IMR-90 (cell line): ENCODE measurements around the gene DIP2C. TPM values are rescaled to one million over a fixed set of nuclear protein-coding genes. Genes with fewer than 3 reads are reported as not detected.

ENCODE experiments used
- ATAC-seq: fragments of 200-7000 bp; cut with Tn5 transposase; 2 replicates; pipeline ENCODE4 v1.9.1; 2020; ENCODE audit warnings: low read depth, mild to moderate bottlenecking, moderate library complexity
- BruUV-seq: library from RNA; stranded (reverse); fragments of 400-500 nt; replicated peaks from 2 replicates; lab custom pipeline; 2021; lab: Mats Ljungman, UMichigan
- CTCF ChIA-PET: fragments of 300-600 bp; formaldehyde crosslinking; extraction: SDS; loops from one replicate; lab custom pipeline; 2021; ENCODE audit warnings: antibody characterized with exemption; lab: Yijun Ruan, JAX
- POLR2A ChIA-PET: fragments of 300-600 bp; sonication (Branson Sonifier 250); formaldehyde crosslinking; loops from one replicate; lab custom pipeline; 2022; ENCODE audit warnings: antibody characterized with exemption; ENCODE audit not compliant: unreplicated experiment; lab: Charles Lee
- DNase-seq: peaks from one replicate; pipeline ENCODE4 v3.0.0; 2013
- H2AFZ ChIP-seq: replicated peaks from 2 replicates; pipeline ENCODE3; 2013; ENCODE audit warnings: low read length, mild to moderate bottlenecking; ENCODE audit not compliant: poor library complexity
- H2AK5ac ChIP-seq: 2 replicates; pipeline ENCODE4 v1.6.1; 2013; ENCODE audit warnings: low read depth, low read length, inconsistent platforms
- H2AK9ac ChIP-seq: replicated peaks from 2 replicates; pipeline ENCODE3; 2013; ENCODE audit warnings: mild to moderate bottlenecking, low read depth, low read length, moderate library complexity; ENCODE audit not compliant: poor library complexity
- H2BK120ac ChIP-seq: 2 replicates; pipeline ENCODE4 v1.6.1; 2013; ENCODE audit warnings: low read depth, low read length, inconsistent platforms
- H2BK15ac ChIP-seq: 3 replicates; pipeline ENCODE4 v1.6.1; 2013; ENCODE audit warnings: low read depth, low read length, inconsistent platforms
- H2BK20ac ChIP-seq: 2 replicates; pipeline ENCODE4 v1.6.1; 2013; ENCODE audit warnings: low read depth, mild to moderate bottlenecking, inconsistent platforms, low read length, moderate library complexity
- H2BK5ac ChIP-seq: 2 replicates; pipeline ENCODE4 v1.6.1; 2013; ENCODE audit warnings: mild to moderate bottlenecking, low read depth, low read length, inconsistent platforms; ENCODE audit not compliant: poor library complexity, severe bottlenecking
- H3K14ac ChIP-seq: replicated peaks from 2 replicates; pipeline ENCODE4 v1.6.1; 2013; ENCODE audit warnings: low read depth, low read length, inconsistent platforms
- H3K18ac ChIP-seq: 2 replicates; pipeline ENCODE4 v1.6.1; 2013; ENCODE audit warnings: low read depth, low read length, control low read depth
- H3K23ac ChIP-seq: 2 replicates; pipeline ENCODE4 v1.6.1; 2013; ENCODE audit warnings: low read depth, low read length, inconsistent platforms
- H3K27ac ChIP-seq: 2 replicates; pipeline ENCODE4 v1.5.1; 2013; ENCODE audit warnings: mild to moderate bottlenecking, control low read depth, low read length; ENCODE audit not compliant: insufficient read depth
- H3K27me3 ChIP-seq: 2 replicates; pipeline ENCODE4 v1.6.1; 2013; ENCODE audit warnings: low read length; ENCODE audit not compliant: control insufficient read depth, insufficient read depth
- H3K36me3 ChIP-seq: 2 replicates; pipeline ENCODE4 v1.6.1; 2013; ENCODE audit warnings: low read length, mixed read lengths; ENCODE audit not compliant: control insufficient read depth, insufficient read depth
- H3K4ac ChIP-seq: 2 replicates; pipeline ENCODE4 v1.6.1; 2013; ENCODE audit warnings: low read depth, low read length, inconsistent platforms
- H3K4me1 ChIP-seq: 2 replicates; pipeline ENCODE4 v1.6.1; 2013; ENCODE audit warnings: low read length, mixed read lengths; ENCODE audit not compliant: control insufficient read depth, insufficient read depth
- H3K4me2 ChIP-seq: 2 replicates; pipeline ENCODE4 v1.6.1; 2013; ENCODE audit warnings: low read depth, mild to moderate bottlenecking, control low read depth, low read length, moderate library complexity
- H3K4me3 ChIP-seq: 2 replicates; pipeline ENCODE4 v1.5.1; 2013; ENCODE audit warnings: low read depth, mild to moderate bottlenecking, control low read depth, low read length, moderate library complexity; ENCODE audit not compliant: insufficient read depth
- H3K56ac ChIP-seq: 2 replicates; pipeline ENCODE4 v1.6.1; 2013; ENCODE audit warnings: low read length, inconsistent platforms; ENCODE audit not compliant: insufficient read depth; ENCODE audit errors: extremely low read depth
- H3K79me1 ChIP-seq, 2 experiments: 2 replicates each; pipeline ENCODE4 v1.6.1; 2013; ENCODE audit warnings: low read length in 2 of 2, inconsistent platforms in 1 of 2, low read depth in 1 of 2
- H3K9ac ChIP-seq: 2 replicates; pipeline ENCODE4 v1.6.1; 2013; ENCODE audit warnings: low read depth, low read length, control low read depth
- H3K9me1 ChIP-seq: 2 replicates; pipeline ENCODE4 v1.6.1; 2013; ENCODE audit warnings: low read length, inconsistent platforms; ENCODE audit not compliant: insufficient read depth
- H3K9me3 ChIP-seq: 2 replicates; pipeline ENCODE4 v1.6.1; 2013; ENCODE audit warnings: low read length; ENCODE audit not compliant: control insufficient read depth, insufficient read depth
- H4K20me1 ChIP-seq: 2 replicates; pipeline ENCODE4 v1.6.1; 2013; ENCODE audit warnings: low read length, inconsistent platforms; ENCODE audit not compliant: insufficient read depth
- H4K5ac ChIP-seq: 2 replicates; pipeline ENCODE4 v1.6.1; 2013; ENCODE audit warnings: mild to moderate bottlenecking, low read depth, low read length, control low read depth
- H4K8ac ChIP-seq, 2 experiments: 2 replicates each; pipeline ENCODE4 v1.6.1; 2013; ENCODE audit warnings: low read depth in 2 of 2, low read length in 2 of 2, control low read depth in 1 of 2, inconsistent platforms in 1 of 2
- H4K91ac ChIP-seq: 2 replicates; pipeline ENCODE4 v1.6.1; 2013; ENCODE audit warnings: low read depth, low read length, inconsistent platforms; ENCODE audit not compliant: insufficient read depth
- CEBPB ChIP-seq: IDR thresholded peaks from 2 replicates; pipeline ENCODE4 v1.6.1; 2012; ENCODE audit warnings: low read depth, low read length, improper control_type of control experiment
- CHD1 ChIP-seq: IDR thresholded peaks from 2 replicates; pipeline ENCODE4 v1.6.1; 2012; ENCODE audit warnings: low read depth, low read length, improper control_type of control experiment
- ELK1 ChIP-seq: fragments of 150-350 bp; IDR thresholded peaks from 2 replicates; pipeline ENCODE4 v1.6.1; 2016; ENCODE audit warnings: low read depth, mild to moderate bottlenecking, low read length, moderate library complexity, borderline replicate concordance
- FOS ChIP-seq: fragments of 150-350 bp; IDR thresholded peaks from 2 replicates; pipeline ENCODE4 v1.6.1; 2016; ENCODE audit warnings: low read depth, low read length
- MXI1 ChIP-seq: IDR thresholded peaks from 2 replicates; pipeline ENCODE4 v1.6.1; 2012; ENCODE audit warnings: low read depth, mild to moderate bottlenecking, low read length, moderate library complexity, borderline replicate concordance
- POLR2A ChIP-seq: IDR thresholded peaks from 2 replicates; pipeline ENCODE4 v1.6.1; 2012; ENCODE audit warnings: mild to moderate bottlenecking, low read depth, low read length
- RAD21 ChIP-seq: IDR thresholded peaks from 2 replicates; pipeline ENCODE4 v1.6.1; 2012; ENCODE audit warnings: low read length, improper control_type of control experiment
- WGBS, 2 experiments: methylation state at CpG; one replicate each; pipeline versions ENCODE4 v1.1.5 to v1.1.7; 2013; ENCODE audit warnings: missing lambda C conversion rate in 2 of 2; ENCODE audit not compliant: insufficient read length in 1 of 2; ENCODE audit errors: extremely low coverage in 2 of 2; 5-methylcytosine and 5-hydroxymethylcytosine counted together
- dilution Hi-C: fragments of 300-500 bp; cut with HindIII; formaldehyde crosslinking; loops from one replicate; pipeline ENCODE4 v1.14.3; 2018; ENCODE audit warnings: low sequenced_read_pairs; ENCODE audit not compliant: unreplicated experiment
- in situ Hi-C: fragments of 300-500 bp; cut with MboI; formaldehyde crosslinking; loops from 3 replicates; pipeline ENCODE4 v1.14.3; 2019; ENCODE audit warnings: low sequenced_read_pairs, inconsistent platforms, mixed read lengths
- intact Hi-C: fragments of 100-400 bp; cut with micrococcal nuclease; formaldehyde crosslinking; loops from 2 replicates; pipeline ENCODE4 v1.10.0; 2022
- polyA plus RNA-seq, 3 experiments: library from polyadenylated mRNA; depleted of rRNA; stranded (reverse); fragments of >200 nt; gene quantifications; 2 replicates each; pipeline ENCODE4 v1.2.3, GENCODE V29; 2012; ENCODE audit warnings: low replicate concordance in 1 of 3
- total RNA-seq: library from RNA; depleted of rRNA; stranded (reverse); fragments of >200 nt; gene quantifications from 2 replicates; pipeline ENCODE4 v1.2.3, GENCODE V29; 2012
- TF ChIP-seq, protein P1 (sequence below): fragments of 150-350 bp; IDR thresholded peaks from 2 replicates; pipeline ENCODE4 v1.6.1; 2017; ENCODE audit warnings: mild to moderate bottlenecking, antibody characterized with exemption, low read length, low read depth

Gene DIP2C
- total and polyA plus RNA-seq, 2 of the 4 experiments (the other 2 are of a cell fraction), result 8.6 to 17.3 TPM

- Histone ChIP-seq H4K5ac (no peak overlapping the region), H2BK15ac (no peak overlapping the region), H3K4me2 (no peak overlapping the region), H3K23ac (no peak overlapping the region), H3K27ac (no peak overlapping the region), H3K9me3 (no peaks in the 10 kb centered on the region), H3K56ac (no peak overlapping the region), H3K4ac (no peak overlapping the region), H2AK9ac (no peak overlapping the region), H2BK120ac (no peak overlapping the region), H4K8ac (no peak overlapping the region), H2BK5ac (no peak overlapping the region), H3K9me1 (peaks cover 16% of the 10 kb centered on the region), H3K18ac (no peak overlapping the region), H2AFZ (no peak overlapping the region), H4K20me1 (peaks cover 35% of the 10 kb centered on the region), H3K79me1 (peaks cover 12 to 66% of the 10 kb centered on the region in 2 experiments), H3K4me1 (peaks cover 2% of the 10 kb centered on the region; the same call in 1 of the 2 replicates), H3K36me3 (peaks cover 27% of the 10 kb centered on the region), H3K4me3 (no peak overlapping the region), H2BK20ac (no peak overlapping the region), H2AK5ac (no peak overlapping the region), H3K27me3 (no peaks in the 10 kb centered on the region), H3K9ac (no peak overlapping the region), H3K14ac (no peak overlapping the region), H4K91ac (no peak overlapping the region)
- no TSS peak for BruUV-seq
- in situ Hi-C loops (no loop called here), dilution Hi-C loops (no loop called here), intact Hi-C loops (no loop called here)
- 92% methylated on average over 6 of the region's 17 CpGs; no CpG with 5 or more reads in 1 of the 2 experiments for WGBS, 2 experiments
- peak; percentile 57 for DNase-seq
- TF ChIP-seq ELK1, result no peak
- no peak for TF ChIP-seq RAD21
- no peak for TF ChIP-seq MXI1
- no peak for TF ChIP-seq CHD1
- TF ChIP-seq POLR2A, result no peak
- no peak for TF ChIP-seq FOS
- TF ChIP-seq, protein P1, sequence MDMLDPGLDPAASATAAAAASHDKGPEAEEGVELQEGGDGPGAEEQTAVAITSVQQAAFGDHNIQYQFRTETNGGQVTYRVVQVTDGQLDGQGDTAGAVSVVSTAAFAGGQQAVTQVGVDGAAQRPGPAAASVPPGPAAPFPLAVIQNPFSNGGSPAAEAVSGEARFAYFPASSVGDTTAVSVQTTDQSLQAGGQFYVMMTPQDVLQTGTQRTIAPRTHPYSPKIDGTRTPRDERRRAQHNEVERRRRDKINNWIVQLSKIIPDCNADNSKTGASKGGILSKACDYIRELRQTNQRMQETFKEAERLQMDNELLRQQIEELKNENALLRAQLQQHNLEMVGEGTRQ, result peak; percentile 83; the same call in 1 of the 2 replicates
- no peak for TF ChIP-seq CEBPB
- CTCF ChIA-PET, result no interaction called here
- POLR2A ChIA-PET, result no interaction called here
- peak; percentile 33; the same call in 1 of the 2 replicates for ATAC-seq
Observed at GRCh38 chr10:480928-481552, 208.4 kb downstream of the DIP2C start.
